Thoracic aorta (tissue), 2 donors: ENCODE data around the gene IGLON5. TPM values are rescaled to one million over a fixed set of nuclear protein-coding genes. Genes with fewer than 3 reads are reported as not detected.
A peak's percentile ranks its signal among the peaks of the same experiment; 100 is the strongest.

Experiments used
- ATAC-seq: fragments of 150-250 bp; one replicate; pipeline ENCODE4 v1.8.0; 2017; ENCODE audit warnings: low read depth; ENCODE audit not compliant: insufficient number of reproducible peaks, low FRiP score
- DNase-seq: peaks from one replicate; pipeline ENCODE4 v3.0.0-alpha.2; 2020; ENCODE audit warnings: low spot score
- H3K27ac ChIP-seq, 2 donors: fragments of 200-600 bp; sonication (generic); 1 replicate in 1 of 2; 2 replicates in 1 of 2; pipeline ENCODE4 v1.5.1; 2016; ENCODE audit warnings: mild to moderate bottlenecking in 2 of 2, moderate library complexity in 2 of 2
- H3K27me3 ChIP-seq: fragments of 200-600 bp; sonication (generic); replicated peaks from 2 replicates; pipeline ENCODE4 v1.6.0; 2016; ENCODE audit warnings: mild to moderate bottlenecking; ENCODE audit not compliant: insufficient read depth
- H3K36me3 ChIP-seq: fragments of 200-600 bp; sonication (generic); one replicate; pipeline ENCODE4 v1.5.1; 2016
- H3K4me1 ChIP-seq, 2 donors: fragments of 200-600 bp; sonication (generic); 1 replicate in 1 of 2; 2 replicates in 1 of 2; pipeline versions ENCODE4 v1.5.1 to v1.6.0; 2016; ENCODE audit warnings: low read depth in 2 of 2, mild to moderate bottlenecking in 1 of 2; ENCODE audit not compliant: control insufficient read depth in 1 of 2
- H3K4me3 ChIP-seq: fragments of 200-600 bp; sonication (generic); 2 replicates; pipeline ENCODE4 v1.5.1; 2016; ENCODE audit warnings: mild to moderate bottlenecking
- H3K9me3 ChIP-seq: fragments of 200-600 bp; sonication (generic); 2 replicates; pipeline ENCODE4 v1.5.1; 2016
- total RNA-seq, 2 donors: library from RNA; depleted of rRNA; stranded (reverse); fragments of >200 nt; gene quantifications; one replicate each; pipeline versions ENCODE4 v1.1.0 to v1.2.3, GENCODE V29; 2016
- TF ChIP-seq, protein P1 (sequence below): fragments of 200-600 bp; sonication (generic); IDR thresholded peaks from one replicate; pipeline ENCODE4 v1.5.1; 2019; ENCODE audit warnings: antibody characterized with exemption

The IGLON5 gene
- total RNA-seq, 2 donors from 2014 or later: 1.6 TPM; not detected in 1

DNA sequence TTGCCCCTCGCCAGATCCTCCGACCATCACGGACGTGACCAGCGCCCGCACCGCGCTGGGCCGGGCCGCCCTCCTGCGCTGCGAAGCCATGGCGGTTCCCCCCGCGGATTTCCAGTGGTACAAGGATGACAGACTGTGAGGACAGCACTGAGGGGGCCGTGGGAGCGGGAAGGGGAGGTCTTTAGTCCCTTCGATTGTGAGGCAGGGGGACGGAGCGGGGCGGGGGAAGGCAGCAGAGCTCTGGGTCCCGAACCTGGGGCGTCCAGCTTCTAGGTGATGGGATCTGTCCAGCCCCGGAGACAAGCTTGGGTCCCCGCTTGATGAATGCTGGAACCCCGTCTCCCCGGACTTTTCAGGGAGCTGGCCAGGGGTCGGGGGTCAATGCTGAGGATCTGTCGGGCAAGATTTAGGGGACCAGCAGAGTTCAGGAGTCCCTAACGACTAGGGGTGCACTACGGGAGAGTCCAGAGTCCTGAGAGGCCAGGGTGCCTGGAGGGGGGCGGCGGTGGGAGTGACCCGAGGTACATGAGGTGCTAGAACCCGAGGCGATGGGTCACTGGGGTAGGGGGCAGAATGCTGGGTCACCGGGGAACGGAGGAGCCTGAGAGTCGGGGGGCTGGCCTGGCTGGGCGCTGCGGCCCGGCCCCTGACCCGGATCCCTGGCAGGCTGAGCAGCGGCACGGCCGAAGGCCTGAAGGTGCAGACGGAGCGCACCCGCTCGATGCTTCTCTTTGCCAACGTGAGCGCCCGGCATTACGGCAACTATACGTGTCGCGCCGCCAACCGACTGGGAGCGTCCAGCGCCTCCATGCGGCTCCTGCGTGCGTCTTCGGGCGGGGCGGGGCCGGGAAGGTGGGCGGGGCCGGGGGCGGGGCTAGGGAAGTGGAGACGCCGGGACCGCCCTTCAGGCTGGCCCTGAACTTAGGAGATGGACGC lies 15.9 kb downstream of the IGLON5 start:
- Histone ChIP-seq H3K36me3 (no peaks in the 10 kb centered on the region), H3K4me3 (peak overlapping the region; percentile 5), H3K9me3 (no peaks in the 10 kb centered on the region), H3K27ac (no peak overlapping the region), H3K27me3 (no peaks in the 10 kb centered on the region), H3K4me1 (no peaks in the 10 kb centered on the region)
- TF ChIP-seq, protein P1, sequence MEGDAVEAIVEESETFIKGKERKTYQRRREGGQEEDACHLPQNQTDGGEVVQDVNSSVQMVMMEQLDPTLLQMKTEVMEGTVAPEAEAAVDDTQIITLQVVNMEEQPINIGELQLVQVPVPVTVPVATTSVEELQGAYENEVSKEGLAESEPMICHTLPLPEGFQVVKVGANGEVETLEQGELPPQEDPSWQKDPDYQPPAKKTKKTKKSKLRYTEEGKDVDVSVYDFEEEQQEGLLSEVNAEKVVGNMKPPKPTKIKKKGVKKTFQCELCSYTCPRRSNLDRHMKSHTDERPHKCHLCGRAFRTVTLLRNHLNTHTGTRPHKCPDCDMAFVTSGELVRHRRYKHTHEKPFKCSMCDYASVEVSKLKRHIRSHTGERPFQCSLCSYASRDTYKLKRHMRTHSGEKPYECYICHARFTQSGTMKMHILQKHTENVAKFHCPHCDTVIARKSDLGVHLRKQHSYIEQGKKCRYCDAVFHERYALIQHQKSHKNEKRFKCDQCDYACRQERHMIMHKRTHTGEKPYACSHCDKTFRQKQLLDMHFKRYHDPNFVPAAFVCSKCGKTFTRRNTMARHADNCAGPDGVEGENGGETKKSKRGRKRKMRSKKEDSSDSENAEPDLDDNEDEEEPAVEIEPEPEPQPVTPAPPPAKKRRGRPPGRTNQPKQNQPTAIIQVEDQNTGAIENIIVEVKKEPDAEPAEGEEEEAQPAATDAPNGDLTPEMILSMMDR: no peak
- DNase-seq: no peak
- ATAC-seq: no peak

GRCh38 chr19:51329411-51329810 lies 18.0 kb downstream of the IGLON5 start:
- Histone ChIP-seq H3K36me3 (no peaks in the 10 kb centered on the region), H3K27me3 (no peaks in the 10 kb centered on the region), H3K27ac (no peak overlapping the region), H3K4me3 (no peak overlapping the region), H3K9me3 (no peaks in the 10 kb centered on the region), H3K4me1 (no peaks in the 10 kb centered on the region)
- ATAC-seq (no peak), DNase-seq (no peak)
- TF ChIP-seq, protein P1: no peak

- Histone ChIP-seq H3K27ac (no peak overlapping the region), H3K4me1 (no peaks in the 10 kb centered on the region), H3K4me3 (no peak overlapping the region), H3K36me3 (no peaks in the 10 kb centered on the region), H3K9me3 (no peaks in the 10 kb centered on the region), H3K27me3 (no peaks in the 10 kb centered on the region)
- DNase-seq (no peak), ATAC-seq (no peak)
- TF ChIP-seq, protein P1: no peak
Measured at GRCh38 chr19:51330366-51330765, 18.9 kb downstream of the IGLON5 start.

- no peak overlapping the region for H3K4me3 ChIP-seq
- H3K9me3 ChIP-seq: no peaks in the 10 kb centered on the region
- no peaks in the 10 kb centered on the region for H3K27me3 ChIP-seq
- TF ChIP-seq, protein P1: no peak
- H3K4me1 ChIP-seq: no peaks in the 10 kb centered on the region
- H3K36me3 ChIP-seq: no peaks in the 10 kb centered on the region
- DNase-seq (no peak), ATAC-seq (no peak)
- H3K27ac ChIP-seq: no peak overlapping the region
Measured at GRCh38 chr19:51331193-51331592, 19.7 kb downstream of the IGLON5 start.

DNA sequence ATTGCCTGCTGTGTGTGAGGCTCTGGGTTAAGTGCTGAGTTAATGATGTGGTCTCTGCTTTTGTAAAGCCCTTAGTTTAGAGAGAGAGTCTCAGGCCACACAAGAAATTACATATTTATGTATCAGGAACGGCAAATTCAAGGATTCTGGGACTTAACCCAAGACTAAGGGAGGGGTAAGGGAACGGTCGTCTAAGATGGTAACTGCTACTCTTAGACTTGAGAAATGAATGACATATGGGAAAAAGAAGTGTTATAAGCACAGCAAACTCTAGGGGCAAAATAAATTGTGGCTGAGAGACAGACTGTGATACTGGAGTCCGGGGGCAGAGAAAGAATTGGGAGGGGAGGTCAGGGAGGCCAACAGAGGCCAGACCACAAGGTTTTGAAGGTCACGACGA lies 20.3 kb downstream of the IGLON5 start:
- Histone ChIP-seq H3K27ac (no peak overlapping the region), H3K4me3 (no peak overlapping the region), H3K4me1 (no peaks in the 10 kb centered on the region), H3K9me3 (no peaks in the 10 kb centered on the region), H3K27me3 (no peaks in the 10 kb centered on the region), H3K36me3 (no peaks in the 10 kb centered on the region)
- ATAC-seq: no peak
- TF ChIP-seq, protein P1: no peak
- DNase-seq: no peak
